H9 (cell line): ENCODE results near the gene RASGRF2. TPM values are rescaled to one million over a fixed set of nuclear protein-coding genes. Genes with fewer than 3 reads are reported as not detected.

ENCODE experiments used
- DNase-seq: peaks from one replicate; pipeline ENCODE4 v3.0.0-alpha.2; 2017
- H2AFZ ChIP-seq: one replicate; pipeline ENCODE4 v1.6.1; 2013; ENCODE audit warnings: mild to moderate bottlenecking, low read length, control low read depth, moderate library complexity
- H2AK5ac ChIP-seq: 2 replicates; pipeline ENCODE4 v1.6.1; 2013; ENCODE audit warnings: low read length, control low read depth, mixed read lengths; ENCODE audit not compliant: insufficient read length
- H2BK120ac ChIP-seq: one replicate; pipeline ENCODE4 v1.6.1; 2013; ENCODE audit warnings: low read depth, mild to moderate bottlenecking, low read length, control low read depth, inconsistent platforms; ENCODE audit not compliant: poor library complexity, severe bottlenecking
- H2BK12ac ChIP-seq: 2 replicates; pipeline ENCODE4 v1.6.1; 2013; ENCODE audit warnings: low read length, control low read depth, mixed read lengths, low read depth; ENCODE audit not compliant: insufficient read length
- H2BK15ac ChIP-seq: 2 replicates; pipeline ENCODE4 v1.6.1; 2013; ENCODE audit warnings: low read depth, low read length, control low read depth
- H2BK20ac ChIP-seq: one replicate; pipeline ENCODE4 v1.6.1; 2013; ENCODE audit warnings: low read depth, mild to moderate bottlenecking, low read length, control low read depth, inconsistent platforms; ENCODE audit not compliant: poor library complexity, severe bottlenecking
- H2BK5ac ChIP-seq: 2 replicates; pipeline ENCODE4 v1.6.1; 2013; ENCODE audit warnings: low read length, control low read depth, mixed read lengths; ENCODE audit not compliant: insufficient read length
- H3K14ac ChIP-seq: 2 replicates; pipeline ENCODE4 v1.6.1; 2013; ENCODE audit warnings: low read length, control low read depth; ENCODE audit not compliant: insufficient read depth
- H3K18ac ChIP-seq: 2 replicates; pipeline ENCODE4 v1.6.1; 2013; ENCODE audit warnings: low read depth, mild to moderate bottlenecking, mixed read lengths, low read length, control low read depth; ENCODE audit not compliant: insufficient read length
- H3K23ac ChIP-seq: 2 replicates; pipeline ENCODE4 v1.6.1; 2013; ENCODE audit warnings: low read length, control low read depth, mixed read lengths, low read depth; ENCODE audit not compliant: insufficient read length
- H3K23me2 ChIP-seq: 2 replicates; pipeline ENCODE4 v1.6.1; 2013; ENCODE audit warnings: low read depth, mild to moderate bottlenecking, mixed read lengths, low read length, control low read depth; ENCODE audit not compliant: insufficient read length, poor library complexity, severe bottlenecking
- H3K27ac ChIP-seq: 2 replicates; pipeline ENCODE4 v1.5.1; 2013; ENCODE audit warnings: low read length, control low read depth, mixed read lengths, low read depth; ENCODE audit not compliant: insufficient read length
- H3K27me3 ChIP-seq: 2 replicates; pipeline ENCODE4 v1.6.1; 2013; ENCODE audit warnings: low read length, control low read depth, inconsistent platforms; ENCODE audit not compliant: insufficient read depth
- H3K4ac ChIP-seq: 2 replicates; pipeline ENCODE4 v1.6.1; 2013; ENCODE audit warnings: low read depth, mild to moderate bottlenecking, control low read depth, inconsistent platforms, low read length, moderate library complexity
- H3K4me1 ChIP-seq: 2 replicates; pipeline ENCODE4 v1.6.1; 2013; ENCODE audit warnings: low read length, control low read depth, inconsistent platforms; ENCODE audit not compliant: insufficient read depth
- H3K4me2 ChIP-seq: 2 replicates; pipeline ENCODE4 v1.6.1; 2013; ENCODE audit warnings: low read length, control low read depth, mixed read lengths; ENCODE audit not compliant: insufficient read length, insufficient read depth
- H3K56ac ChIP-seq: 2 replicates; pipeline ENCODE4 v1.6.1; 2013; ENCODE audit warnings: low read depth, mild to moderate bottlenecking, mixed read lengths, low read length, control low read depth; ENCODE audit not compliant: insufficient read length
- H3K79me1 ChIP-seq: 2 replicates; pipeline ENCODE4 v1.6.1; 2013; ENCODE audit warnings: low read depth, mild to moderate bottlenecking, moderate library complexity, low read length, control low read depth, inconsistent platforms; ENCODE audit not compliant: insufficient read depth, poor library complexity, severe bottlenecking
- H3K79me2 ChIP-seq: 2 replicates; pipeline ENCODE4 v1.6.1; 2013; ENCODE audit warnings: low read length, control low read depth, inconsistent platforms; ENCODE audit not compliant: insufficient read depth
- H3K9ac ChIP-seq: 2 replicates; pipeline ENCODE4 v1.6.1; 2013; ENCODE audit warnings: low read length, control low read depth, mixed read lengths; ENCODE audit not compliant: insufficient read length; ENCODE audit errors: extremely low read depth
- H3K9me3 ChIP-seq: one replicate; pipeline ENCODE4 v1.6.1; 2013; ENCODE audit warnings: low read depth, low read length, inconsistent platforms; ENCODE audit not compliant: control insufficient read depth
- H3T11ph ChIP-seq: one replicate; pipeline ENCODE4 v1.6.1; 2013; ENCODE audit warnings: mild to moderate bottlenecking, low read length, control low read depth, inconsistent platforms
- H4K20me1 ChIP-seq: one replicate; pipeline ENCODE4 v1.6.1; 2013; ENCODE audit not compliant: control insufficient read depth, insufficient read length, insufficient read depth
- H4K5ac ChIP-seq: 2 replicates; pipeline ENCODE4 v1.6.1; 2013; ENCODE audit warnings: low read depth, mild to moderate bottlenecking, mixed read lengths, low read length, control low read depth; ENCODE audit not compliant: insufficient read length
- H4K8ac ChIP-seq: replicated peaks from 2 replicates; pipeline ENCODE4 v1.6.1; 2013; ENCODE audit warnings: low read length, control low read depth, mixed read lengths, low read depth; ENCODE audit not compliant: insufficient read length
- H4K91ac ChIP-seq: 2 replicates; pipeline ENCODE4 v1.6.1; 2013; ENCODE audit warnings: low read depth, mild to moderate bottlenecking, moderate library complexity, mixed read lengths, low read length, control low read depth; ENCODE audit not compliant: insufficient read length
- H3K27ac Mint-ChIP-seq, 3 experiments: 2 replicates in 2 of 3; 3 replicates in 1 of 3; pipeline ENCODE4 v1.8.0; 2020 to 2021; ENCODE audit warnings: mixed read lengths in 3 of 3, mild to moderate bottlenecking in 1 of 3, moderate library complexity in 1 of 3
- H3K27me3 Mint-ChIP-seq: 2 replicates; pipeline ENCODE4 v1.8.0; 2021; ENCODE audit warnings: low read depth, mild to moderate bottlenecking, moderate library complexity, mixed read lengths
- H3K36me3 Mint-ChIP-seq, 3 experiments: 2 replicates in 2 of 3; 3 replicates in 1 of 3; pipeline ENCODE4 v1.8.0; 2020 to 2021; ENCODE audit warnings: low read depth in 3 of 3, mixed read lengths in 3 of 3; ENCODE audit not compliant: insufficient read depth in 1 of 3
- H3K4me1 Mint-ChIP-seq, 2 experiments: 2 replicates each; pipeline ENCODE4 v1.8.0; 2020; ENCODE audit warnings: mixed read lengths in 2 of 2
- H3K4me3 Mint-ChIP-seq, 2 experiments: 2 replicates in 1 of 2; 3 replicates in 1 of 2; pipeline ENCODE4 v1.8.0; 2020 to 2021; ENCODE audit warnings: mild to moderate bottlenecking in 2 of 2, mixed read lengths in 2 of 2, moderate library complexity in 1 of 2
- H3K9me3 Mint-ChIP-seq, 2 experiments: 2 replicates in 1 of 2; 3 replicates in 1 of 2; pipeline ENCODE4 v1.8.0; 2020; ENCODE audit warnings: mild to moderate bottlenecking in 2 of 2, mixed read lengths in 2 of 2, moderate library complexity in 1 of 2
- WGBS: extraction: QIAGEN DNeasy Blood & Tissue Kit; methylation state at CpG from one replicate; pipeline ENCODE4 v1.1.7; 2013; ENCODE audit warnings: missing lambda C conversion rate, low lambda C conversion rate, mixed read lengths; ENCODE audit not compliant: insufficient read length; ENCODE audit errors: extremely low coverage; 5-methylcytosine and 5-hydroxymethylcytosine counted together
- total RNA-seq: library from RNA; stranded (reverse); gene quantifications from 2 replicates; pipeline ENCODE4 v1.2.1, GENCODE V29; 2021
- TF ChIP-seq, protein P1 (sequence below): fragments of 200-600 bp; sonication (generic); conservative IDR thresholded peaks from 3 replicates; pipeline ENCODE4 v1.8.0; 2021; ENCODE audit warnings: antibody characterized with exemption, mild to moderate bottlenecking

The RASGRF2 gene
- total RNA-seq, 1 experiment from 2014 or later: 13.5 TPM

DNA sequence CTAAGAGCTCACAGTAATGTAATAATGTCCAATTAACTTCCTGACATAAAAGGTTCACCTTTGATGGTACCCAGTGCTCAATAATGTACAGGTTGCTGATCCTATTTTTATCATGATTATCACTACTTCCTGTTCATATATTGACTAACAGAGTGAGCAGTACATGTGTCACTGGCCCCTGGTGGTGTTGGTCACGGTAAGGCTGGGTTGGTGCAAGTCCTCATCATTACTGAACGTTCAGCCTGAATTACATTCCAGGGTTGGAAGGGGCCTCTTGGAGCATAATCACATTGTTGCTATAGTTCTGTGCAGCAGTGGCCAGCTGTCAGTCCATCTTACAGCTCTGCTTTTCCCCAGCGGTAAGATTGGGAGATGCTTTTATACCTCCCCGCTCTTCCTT, 248.7 kb downstream of the RASGRF2 start:
- Histone ChIP-seq H3K23me2 (no peaks in the 10 kb centered on the region), H3K4me1 (no peaks in the 10 kb centered on the region), H3K4ac (no peak overlapping the region), H4K5ac (no peak overlapping the region), H3T11ph (no peak overlapping the region), H3K56ac (no peak overlapping the region), H3K9me3 (no peaks in the 10 kb centered on the region), H4K20me1 (no peaks in the 10 kb centered on the region), H4K91ac (no peak overlapping the region), H2BK120ac (no peak overlapping the region), H2AFZ (no peak overlapping the region), H3K79me2 (no peaks in the 10 kb centered on the region), H2BK15ac (no peak overlapping the region), H2BK5ac (no peak overlapping the region), H3K4me2 (no peak overlapping the region), H3K27ac (no peak overlapping the region), H3K23ac (no peak overlapping the region), H4K8ac (no peak overlapping the region), H3K9ac (no peak overlapping the region), H2AK5ac (no peak overlapping the region), H3K14ac (no peak overlapping the region), H2BK20ac (no peak overlapping the region), H3K79me1 (no peaks in the 10 kb centered on the region), H3K27me3 (no peaks in the 10 kb centered on the region), H3K18ac (no peak overlapping the region), H2BK12ac (no peak overlapping the region)
- peaks cover 4 to 7% of the 10 kb centered on the region in 2 experiments; a peak in 2 of 4 replicates for H3K4me1 Mint-ChIP-seq
- no peak for DNase-seq
- no peaks in the 10 kb centered on the region for H3K27me3 Mint-ChIP-seq
- no peak overlapping the region for H3K4me3 Mint-ChIP-seq
- no peak overlapping the region; a peak in 1 of 7 replicates for H3K27ac Mint-ChIP-seq
- H3K9me3 Mint-ChIP-seq: no peaks in the 10 kb centered on the region
- H3K36me3 Mint-ChIP-seq: peaks cover 0 to 6% (median 0%) of the 10 kb centered on the region in 3 experiments; a peak in 1 of 7 replicates
- WGBS: no CpG with 5 or more reads among the region's 4 CpGs
- TF ChIP-seq, protein P1, sequence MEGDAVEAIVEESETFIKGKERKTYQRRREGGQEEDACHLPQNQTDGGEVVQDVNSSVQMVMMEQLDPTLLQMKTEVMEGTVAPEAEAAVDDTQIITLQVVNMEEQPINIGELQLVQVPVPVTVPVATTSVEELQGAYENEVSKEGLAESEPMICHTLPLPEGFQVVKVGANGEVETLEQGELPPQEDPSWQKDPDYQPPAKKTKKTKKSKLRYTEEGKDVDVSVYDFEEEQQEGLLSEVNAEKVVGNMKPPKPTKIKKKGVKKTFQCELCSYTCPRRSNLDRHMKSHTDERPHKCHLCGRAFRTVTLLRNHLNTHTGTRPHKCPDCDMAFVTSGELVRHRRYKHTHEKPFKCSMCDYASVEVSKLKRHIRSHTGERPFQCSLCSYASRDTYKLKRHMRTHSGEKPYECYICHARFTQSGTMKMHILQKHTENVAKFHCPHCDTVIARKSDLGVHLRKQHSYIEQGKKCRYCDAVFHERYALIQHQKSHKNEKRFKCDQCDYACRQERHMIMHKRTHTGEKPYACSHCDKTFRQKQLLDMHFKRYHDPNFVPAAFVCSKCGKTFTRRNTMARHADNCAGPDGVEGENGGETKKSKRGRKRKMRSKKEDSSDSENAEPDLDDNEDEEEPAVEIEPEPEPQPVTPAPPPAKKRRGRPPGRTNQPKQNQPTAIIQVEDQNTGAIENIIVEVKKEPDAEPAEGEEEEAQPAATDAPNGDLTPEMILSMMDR: no peak
